ENCODE data around the gene CYP27A1.
A peak's percentile ranks its signal among the peaks of the same experiment; 100 is the strongest.
"Not testable (repeated sequence)": the region's sequence is repeated elsewhere in the genome, so short reads cannot be mapped to it uniquely, and the experiment has no call there.

Gene CYP27A1

DNA sequence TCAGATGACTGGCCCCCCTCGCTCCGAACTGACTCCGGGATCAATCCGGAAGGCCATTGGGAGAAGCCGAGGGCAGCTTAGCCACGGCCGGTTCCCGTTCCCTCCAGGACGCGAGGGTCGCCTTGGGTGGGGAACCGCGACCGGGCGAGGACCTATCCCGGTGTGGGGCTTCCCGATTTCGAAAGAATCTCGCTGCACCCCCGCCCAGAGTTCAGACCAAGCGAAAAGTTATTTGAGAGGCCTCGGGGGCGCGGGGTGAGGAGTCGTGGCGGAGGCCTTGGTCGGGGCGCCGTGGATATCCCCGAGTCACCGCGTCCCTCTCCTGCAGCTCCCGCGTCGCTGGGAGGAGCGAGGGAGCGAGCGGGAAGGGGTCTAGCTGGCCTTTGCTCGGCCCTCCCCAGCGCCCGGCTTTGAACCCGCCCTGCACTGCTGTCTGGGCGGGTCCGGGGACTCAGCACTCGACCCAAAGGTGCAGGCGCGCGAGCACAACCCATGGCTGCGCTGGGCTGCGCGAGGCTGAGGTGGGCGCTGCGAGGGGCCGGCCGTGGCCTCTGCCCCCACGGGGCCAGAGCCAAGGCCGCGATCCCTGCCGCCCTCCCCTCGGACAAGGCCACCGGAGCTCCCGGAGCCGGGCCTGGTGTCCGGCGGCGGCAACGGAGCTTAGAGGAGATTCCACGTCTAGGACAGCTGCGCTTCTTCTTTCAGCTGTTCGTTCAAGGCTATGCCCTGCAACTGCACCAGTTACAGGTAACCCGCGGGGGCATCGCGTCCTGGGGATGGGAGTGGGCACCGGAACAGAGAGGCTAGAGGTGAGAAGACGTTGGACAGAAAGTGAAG, at the start of gene CYP27A1:
TSS of gene CYP27A1 (plus strand) at position 457 of the 837 bp plus-strand sequence. CDS start at position 493, 36 bp downstream.
- no peak for DNase-seq (ENCODE audit: low spot score)

DNA sequence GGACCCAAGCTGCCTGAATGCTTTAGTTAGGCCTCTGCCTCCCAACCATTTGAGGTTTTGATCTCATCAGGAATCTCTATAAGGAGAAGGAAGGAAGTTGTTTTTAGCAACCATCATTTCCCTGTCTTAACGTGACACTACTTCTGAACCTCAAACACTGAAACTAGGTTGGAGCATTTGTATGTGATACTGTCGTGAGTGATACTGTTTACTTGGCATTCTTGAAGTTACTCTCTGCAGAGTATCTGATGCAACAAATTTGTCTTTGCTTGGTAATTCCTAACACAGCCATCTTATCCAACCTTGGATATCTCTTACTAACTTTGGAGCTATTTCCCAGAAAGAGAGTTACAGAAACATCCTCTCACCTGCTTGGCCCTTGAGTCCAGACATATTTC, 49.2 kb upstream of the CYP27A1 start:
- DNase-seq (ENCODE audit: low spot score), result no peak

DNA sequence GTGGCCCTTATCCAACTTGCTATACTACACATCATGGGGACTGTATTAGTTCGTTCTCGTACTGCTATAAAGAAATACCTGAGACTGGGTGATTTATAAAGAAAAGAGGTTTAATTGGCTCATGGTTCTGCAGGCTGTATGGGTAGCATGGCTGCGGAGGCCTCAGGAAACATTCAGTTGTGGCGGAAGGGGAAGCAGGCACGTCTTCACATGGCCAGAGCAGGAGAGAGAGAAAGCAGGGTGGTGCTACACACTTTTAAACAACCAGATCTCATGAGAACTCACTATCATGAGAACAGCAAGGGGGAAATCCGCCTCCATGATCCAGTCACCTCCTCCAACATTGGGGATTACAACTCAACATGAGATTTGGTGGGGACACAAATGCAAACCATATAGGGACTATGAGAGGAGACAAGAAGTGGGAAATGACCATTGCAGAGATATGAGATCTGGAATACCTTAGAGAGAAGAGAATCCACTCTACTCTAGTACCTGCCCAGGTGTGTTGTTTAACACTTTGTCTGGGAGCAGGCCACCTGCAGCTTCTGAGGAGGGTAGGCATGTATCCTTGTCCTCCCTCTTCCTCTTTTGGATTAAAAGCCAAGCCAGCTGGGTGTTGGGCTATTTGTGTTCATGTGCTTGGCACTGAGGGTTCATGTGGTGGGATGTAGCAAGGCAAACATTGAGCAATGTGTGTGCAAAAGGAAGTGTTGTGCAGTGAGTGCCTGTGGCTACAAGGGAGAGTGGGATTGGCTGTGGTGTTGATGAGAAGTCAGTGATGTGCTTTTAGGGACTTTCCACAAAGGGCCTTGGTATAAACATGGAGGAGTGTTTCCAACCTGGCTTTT, 48.6 kb upstream of the CYP27A1 start:
- no peak for DNase-seq (ENCODE audit: low spot score)

DNA sequence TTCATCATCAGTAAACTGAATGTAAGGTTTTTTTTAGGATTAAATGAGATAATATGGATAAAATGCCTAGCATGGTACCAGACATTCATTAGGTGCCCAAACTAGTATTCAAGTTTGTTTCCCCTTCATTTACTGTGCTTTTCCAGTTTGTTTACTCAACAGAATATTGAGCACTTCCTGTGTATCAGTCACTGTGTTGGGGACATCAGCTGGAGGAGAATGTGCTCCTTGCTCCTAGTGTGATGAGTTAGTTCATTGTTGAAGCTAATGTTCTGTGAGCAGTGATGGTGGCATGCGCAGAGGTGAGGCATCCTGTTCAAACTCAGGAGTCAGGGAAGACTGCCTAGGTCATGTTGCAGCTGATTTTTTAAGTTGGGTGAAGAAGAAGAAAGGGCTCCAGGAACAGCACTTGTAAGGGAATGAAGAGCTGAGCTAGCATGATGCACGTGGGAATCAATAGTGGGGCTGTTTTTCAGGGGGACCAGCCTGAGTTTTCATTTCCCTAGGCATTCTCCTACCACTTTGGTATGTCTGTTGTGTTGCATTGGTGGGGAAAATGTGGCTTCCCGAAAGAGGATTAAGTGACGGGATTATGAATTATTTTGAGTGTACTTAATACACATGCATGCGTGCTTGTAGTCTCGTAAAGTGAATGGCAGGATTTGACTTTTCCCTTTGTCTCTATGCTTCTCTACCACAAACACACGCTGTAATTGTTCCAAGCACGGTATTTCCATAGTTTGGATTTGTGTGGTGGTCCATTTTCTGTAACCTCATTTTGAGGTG, 47.6 kb upstream of the CYP27A1 start:
- no peak for DNase-seq (ENCODE audit: low spot score)

DNA sequence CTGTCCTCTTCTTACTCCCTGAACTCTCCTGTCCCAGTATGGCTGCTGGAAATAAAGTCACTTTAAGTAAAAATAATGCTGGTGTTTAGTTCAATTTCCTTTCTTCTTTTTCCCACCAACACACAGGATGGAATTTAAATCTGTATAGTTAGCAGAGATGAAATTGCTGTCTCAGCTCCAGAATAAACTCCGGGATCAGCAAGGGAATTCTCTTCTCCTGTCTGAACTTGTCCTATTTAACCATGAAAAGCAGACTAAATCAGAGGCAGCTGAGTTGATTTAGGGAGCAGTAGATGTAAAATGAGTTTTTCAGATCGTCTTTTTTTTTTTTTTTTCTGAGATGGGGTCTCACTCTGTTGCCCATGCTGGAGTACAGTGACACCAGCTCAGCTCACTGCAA, 45.4 kb upstream of the CYP27A1 start:
- no peak for DNase-seq (ENCODE audit: low spot score)

DNA sequence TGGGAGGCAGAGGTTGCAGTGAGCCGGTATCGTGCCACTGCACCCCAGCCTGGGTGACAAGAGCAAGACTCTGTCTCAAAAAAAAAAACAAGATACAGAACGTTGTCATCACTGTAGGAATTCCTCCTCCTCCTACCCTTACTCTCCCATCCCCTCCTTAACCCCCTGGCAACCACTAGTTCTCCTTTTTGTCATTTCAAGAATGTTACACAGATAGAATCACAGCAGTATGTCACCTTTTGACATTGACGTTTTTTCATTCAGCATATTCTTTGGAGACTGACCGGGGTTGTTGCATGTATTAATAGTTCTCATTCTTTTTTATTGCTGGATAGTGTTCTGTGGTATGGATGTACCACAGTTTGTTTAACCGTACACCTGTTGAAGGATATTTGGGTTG, 38.9 kb upstream of the CYP27A1 start:
- no peak for DNase-seq (ENCODE audit: low spot score)

DNA sequence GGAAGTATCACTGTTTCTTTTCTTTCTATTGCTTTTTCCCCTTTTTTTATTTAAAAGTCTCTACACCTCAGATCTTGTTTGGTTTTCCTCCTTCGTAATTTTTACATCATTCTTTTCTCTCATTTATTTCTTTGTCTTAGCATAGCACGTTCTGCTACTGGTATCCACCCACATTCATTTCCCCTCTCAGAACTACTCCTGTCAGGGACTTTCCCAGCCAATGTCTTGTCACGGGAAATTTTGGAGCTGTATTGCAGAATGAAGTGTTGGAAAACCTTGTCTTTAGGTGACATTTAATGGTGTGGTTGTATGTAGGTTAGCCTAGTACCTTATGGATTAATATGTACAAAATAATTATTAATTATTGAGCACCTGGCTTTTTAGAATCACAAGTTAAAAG, 37.3 kb upstream of the CYP27A1 start:
- no peak for DNase-seq (ENCODE audit: low spot score)

DNA sequence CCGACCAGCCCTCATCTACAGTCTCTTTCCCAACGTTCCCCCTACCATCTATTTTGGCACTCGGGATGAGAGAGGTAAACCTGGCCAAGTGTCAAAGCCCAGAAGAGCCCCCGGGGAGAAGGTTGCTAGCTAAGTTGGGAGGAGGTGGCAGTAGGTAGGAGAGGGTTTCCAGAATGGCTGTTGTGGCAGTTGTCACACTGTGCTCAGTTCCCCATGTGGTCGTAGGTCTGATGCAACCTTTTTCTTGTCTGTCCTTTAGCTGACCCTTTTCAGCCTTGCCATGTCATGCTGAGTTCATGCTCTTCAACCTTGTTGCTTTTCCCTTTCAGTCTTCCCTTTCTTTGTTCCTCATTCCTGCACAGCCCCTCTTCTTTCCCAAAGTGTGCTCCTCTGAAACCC, 36.8 kb upstream of the CYP27A1 start:
- DNase-seq (ENCODE audit: low spot score), result no peak

DNA sequence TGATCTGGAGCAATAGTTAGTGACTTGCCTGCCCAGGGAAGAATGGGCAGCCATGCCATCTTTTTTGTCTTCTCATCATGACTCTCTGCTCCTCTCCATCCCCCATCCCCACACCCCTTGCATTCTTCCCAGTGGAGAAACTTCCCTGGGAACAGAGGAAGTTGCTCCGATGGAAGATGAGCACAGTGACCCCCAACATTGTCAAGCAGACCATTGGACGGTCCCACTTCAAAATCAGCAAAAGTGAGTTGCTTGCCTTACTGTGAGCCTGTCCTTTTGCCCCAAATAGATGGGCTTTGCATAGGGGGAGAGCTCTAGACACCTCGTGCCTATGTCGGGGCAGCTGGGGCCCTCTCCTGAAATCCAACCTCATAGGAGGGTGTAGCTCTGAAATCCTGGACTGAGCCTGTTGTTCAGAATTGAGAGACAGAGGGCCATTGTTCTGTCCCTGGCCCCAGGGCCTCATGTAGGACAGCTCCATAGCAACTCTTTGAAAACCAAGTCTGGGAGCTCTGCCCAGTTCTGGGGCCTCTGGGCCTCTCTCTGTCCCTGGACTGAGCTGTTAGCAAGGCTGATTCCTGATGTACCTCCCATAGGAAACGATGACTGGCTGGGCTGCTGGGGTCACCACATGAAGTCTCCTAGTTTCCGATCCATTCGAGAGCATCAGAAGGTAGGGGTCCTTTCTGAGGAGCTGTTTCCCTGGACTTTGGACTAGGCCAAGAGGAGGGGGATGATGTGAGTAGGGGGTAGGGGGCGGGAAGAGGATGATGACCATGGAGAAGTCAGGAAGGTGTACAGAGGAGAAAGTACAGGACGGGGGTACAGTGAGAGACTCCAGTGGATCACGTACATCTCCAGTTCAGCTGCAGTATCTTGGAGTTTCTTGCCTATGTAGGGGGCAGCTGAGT, 36.1 kb upstream of the CYP27A1 start:
- peak; percentile 37 for DNase-seq (ENCODE audit: low spot score)

DNA sequence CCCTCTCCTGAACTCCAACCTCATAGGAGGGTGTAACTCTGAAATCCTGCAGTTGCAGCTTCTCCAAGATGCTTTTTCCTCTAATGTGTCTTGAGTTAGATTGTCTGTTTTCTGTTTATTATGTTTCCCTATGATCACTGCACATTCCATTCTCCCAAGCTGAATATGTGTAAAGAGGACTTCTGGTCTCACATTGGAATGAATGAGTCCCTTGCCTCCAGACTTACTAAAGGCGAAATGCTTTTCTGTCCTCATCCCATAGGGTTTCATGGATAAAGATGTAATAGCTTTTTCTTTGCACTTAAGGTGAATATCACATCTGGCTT, 35.5 kb upstream of the CYP27A1 start:
- DNase-seq (ENCODE audit: low spot score), result no peak

DNA sequence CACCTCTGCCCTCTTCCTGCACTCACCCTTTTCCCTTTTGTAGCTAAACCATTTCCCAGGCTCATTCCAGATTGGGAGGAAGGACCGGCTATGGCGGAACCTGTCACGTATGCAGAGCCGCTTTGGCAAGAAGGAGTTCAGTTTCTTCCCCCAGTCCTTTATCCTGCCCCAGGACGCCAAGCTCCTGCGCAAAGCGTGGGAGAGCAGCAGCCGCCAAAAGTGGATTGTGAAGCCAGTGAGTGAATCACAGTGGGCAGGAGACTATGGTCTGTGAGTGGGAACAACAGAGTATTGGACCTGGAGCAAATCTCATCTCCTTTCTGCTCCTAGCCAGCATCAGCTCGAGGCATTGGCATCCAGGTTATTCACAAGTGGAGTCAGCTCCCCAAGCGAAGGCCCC, 35.0 kb upstream of the CYP27A1 start:
- no peak for DNase-seq (ENCODE audit: low spot score)

DNA sequence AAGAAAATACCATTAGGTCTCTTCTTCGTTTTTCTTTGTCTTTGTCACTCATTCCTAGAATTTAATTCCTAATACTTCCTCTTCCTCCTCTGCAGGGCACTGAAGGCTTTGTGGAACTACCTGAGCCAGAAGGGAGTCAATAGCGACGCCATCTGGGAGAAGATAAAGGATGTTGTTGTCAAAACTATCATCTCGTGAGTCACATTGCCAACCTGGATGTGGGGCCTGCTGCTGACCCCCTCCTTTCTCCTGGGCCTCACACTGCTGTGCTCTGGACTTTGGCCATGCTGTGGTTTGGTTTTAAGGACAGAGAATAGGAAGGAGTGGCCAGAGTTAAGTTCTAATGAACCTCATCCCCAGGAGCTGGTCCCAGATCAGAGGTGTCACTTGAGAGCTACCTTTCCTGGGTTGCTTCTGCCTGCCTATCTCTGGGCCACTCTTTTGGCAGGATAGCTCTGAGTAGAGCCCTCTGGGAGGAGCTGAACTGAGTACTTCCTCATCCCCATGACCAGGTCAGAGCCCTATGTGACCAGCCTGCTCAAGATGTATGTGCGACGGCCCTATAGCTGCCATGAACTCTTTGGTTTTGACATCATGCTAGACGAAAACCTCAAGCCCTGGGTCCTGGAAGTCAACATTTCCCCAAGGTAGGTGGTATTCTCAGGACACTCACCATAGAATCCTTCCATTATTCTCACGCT, 33.1 kb upstream of the CYP27A1 start:
- no peak for DNase-seq (ENCODE audit: low spot score)

DNA sequence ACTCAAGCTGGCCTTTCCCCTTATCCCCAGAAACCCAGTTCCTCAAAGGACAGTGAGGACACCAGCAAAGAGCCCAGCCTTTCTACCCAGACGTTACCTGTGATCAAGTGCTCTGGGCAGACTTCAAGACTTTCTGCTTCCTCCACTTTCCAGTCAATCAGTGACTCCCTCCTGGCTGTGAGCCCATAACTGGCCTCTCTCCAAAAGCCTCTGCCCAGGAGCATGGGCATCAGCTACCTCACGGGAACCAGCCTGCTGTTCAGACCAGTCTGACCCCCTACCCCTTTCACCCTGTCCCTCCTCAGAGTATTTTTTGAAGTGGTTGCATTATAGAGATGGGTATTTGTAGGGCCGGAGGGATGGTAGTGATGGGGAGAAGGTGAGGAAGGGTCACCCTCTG, 27.7 kb upstream of the CYP27A1 start:
- DNase-seq (ENCODE audit: low spot score), result no peak

DNA sequence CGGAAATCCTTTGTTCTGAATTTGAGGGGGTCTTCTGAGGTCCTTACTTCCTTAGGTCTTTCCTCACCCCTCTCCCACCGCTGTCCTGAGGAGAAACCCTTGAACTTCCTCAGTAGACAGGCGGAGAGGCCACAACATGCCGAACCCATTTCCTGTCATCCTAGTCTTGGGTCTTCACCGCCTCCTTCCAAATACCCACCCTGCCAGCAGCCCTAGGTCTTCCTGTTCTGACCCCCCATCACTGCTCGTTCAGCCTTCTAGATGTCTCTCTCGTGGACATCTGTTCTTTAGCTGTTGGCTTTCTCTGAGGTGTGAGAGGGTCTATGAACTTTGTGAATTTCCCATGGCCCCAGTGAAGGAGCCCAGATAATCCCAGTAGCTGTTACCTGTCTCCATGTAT, 27.2 kb upstream of the CYP27A1 start:
- DNase-seq (ENCODE audit: low spot score), result no peak

DNA sequence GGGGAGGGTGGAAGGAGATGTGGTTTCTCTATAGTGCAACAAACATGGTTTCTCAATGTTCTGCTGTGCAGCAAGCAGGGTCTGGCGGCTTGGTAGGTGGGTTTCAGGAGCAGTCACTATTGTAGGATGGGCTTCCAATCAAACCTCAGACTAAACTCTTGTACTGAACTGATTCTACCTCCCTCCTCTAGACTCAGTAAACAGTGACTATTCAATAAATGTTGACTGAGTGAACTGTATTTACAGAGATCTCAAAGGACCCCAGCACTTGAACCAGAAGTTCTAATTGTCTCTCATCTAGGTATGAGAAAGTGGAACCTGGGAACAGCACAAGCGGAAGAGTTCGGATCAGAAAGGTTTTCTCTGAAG, 26.8 kb upstream of the CYP27A1 start:
- no peak for DNase-seq (ENCODE audit: low spot score)

DNA sequence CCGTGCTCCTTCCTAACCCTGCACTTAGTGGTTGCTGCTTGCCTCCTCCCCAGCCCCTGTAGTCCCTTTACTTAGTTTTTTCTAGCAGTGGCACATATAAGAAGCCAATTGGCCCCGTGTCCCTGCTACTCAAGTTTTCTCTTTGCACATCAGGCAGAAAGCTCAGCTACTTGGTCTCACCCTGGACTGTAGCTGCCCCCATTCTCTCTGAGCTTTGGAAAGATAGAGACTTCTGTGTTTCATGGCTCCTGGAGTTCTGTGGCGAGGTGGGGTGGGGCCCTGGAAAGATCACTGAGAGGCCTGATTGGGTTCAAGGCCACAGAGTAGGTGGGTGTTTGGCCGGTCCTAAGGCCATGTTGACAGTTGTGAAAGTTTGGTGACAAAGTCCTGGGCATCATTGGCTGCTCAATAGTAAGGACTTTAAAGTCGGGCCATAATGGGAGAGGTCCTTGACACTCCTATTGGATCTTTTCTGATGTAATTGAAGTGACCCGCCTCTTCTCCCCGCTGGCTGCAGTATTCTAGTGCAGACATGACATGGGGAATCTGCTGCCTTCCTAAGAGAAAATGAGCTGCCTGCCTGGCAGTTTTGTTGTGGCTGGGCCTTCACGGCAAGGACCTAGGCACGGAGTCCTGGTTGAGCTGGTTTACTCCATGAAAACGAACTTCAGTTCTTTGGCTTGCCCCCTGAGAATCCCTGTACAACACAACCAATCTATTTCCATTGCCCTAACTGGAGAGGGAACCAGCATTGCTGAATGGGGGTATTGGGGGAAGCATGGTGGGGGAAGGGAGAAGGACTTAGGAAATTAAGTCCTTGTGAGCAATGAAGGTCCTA, 26.2 kb upstream of the CYP27A1 start:
- no peak for DNase-seq (ENCODE audit: low spot score)

DNA sequence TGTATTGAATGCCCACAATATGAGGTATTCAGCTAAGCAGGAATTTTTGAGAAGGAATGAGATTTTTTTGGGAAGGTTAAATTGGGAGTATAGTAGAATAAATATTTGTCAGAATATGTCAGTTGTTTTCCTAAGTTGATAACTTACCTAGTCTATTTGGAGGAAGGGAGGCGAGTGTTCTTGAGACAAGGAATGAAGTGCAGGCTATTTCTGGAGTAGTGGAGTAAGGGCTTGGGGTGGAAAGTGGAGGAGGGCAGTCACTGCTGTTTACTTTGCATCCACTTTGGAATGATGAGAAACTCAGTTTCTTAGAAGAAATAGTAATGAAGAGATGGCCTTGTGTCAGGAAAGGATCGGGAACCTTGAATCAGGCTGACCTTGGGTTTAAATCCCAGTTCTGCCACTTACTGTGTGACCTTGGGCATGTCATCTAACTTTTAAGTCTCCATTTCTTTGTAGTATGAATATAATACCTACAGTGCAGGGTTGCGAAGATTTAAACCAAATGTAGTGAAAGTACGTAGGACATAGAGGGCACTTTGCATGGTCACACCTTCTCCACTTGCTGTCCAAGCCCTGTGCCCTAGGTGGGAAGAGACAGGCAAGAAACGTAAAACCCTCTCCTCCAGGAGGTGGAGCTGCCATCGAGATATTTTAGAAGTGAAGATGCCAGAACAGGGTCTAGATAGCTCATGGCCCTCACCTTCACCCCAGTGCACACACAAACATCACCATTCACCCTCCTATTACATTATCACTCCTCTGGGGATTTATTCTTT, 25.2 kb upstream of the CYP27A1 start:
- DNase-seq (ENCODE audit: low spot score), result no peak

DNA sequence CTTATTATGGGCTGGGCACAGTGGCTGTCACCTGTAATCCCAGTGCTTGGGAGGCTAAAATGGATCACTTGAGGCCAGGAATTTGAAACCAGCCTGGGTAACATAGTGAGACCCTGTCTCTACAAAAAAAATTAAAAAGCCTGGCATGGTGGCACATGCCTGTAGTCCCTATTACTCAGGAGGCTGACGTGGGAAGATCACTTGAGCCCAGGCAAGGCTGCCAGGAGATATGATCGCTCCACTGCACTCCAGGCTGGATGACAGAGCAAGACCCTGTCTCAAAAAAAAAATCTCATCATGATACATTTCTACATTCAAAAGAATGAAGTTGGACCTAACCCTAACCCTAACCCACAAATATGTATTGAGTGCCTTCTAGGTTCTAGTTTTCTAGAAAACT, 20.2 kb upstream of the CYP27A1 start:
- DNase-seq (ENCODE audit: low spot score), result no peak

DNA sequence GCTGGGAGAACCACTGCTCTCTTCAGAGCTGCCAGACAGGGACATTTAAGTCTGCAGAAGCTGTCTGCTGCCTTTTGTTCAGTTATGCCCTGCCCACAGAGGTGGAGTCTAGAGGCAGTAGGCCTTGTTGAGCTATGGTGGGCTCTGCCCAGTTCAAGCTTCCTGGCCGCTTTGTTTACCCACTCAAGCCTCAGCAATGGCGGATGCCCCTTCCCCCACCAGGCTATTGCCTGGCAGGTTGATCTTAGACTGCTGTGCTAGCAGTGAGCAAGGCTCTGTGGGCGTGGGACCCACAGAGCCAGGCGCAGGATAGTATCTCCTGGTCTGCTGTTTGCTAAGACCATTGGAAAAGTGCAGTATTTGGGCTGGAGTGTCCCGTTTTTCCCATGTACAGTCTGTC, 9.2 kb upstream of the CYP27A1 start:
- DNase-seq (ENCODE audit: low spot score), result not testable (repeated sequence)

Data from cerebellar cortex (tissue), 1 donor.